Esophagus (tissue), 2 donors: ENCODE measurements around the gene TANGO6. TPM values are rescaled to one million over a fixed set of nuclear protein-coding genes. Genes with fewer than 3 reads are reported as not detected.
A peak's percentile ranks its signal among the peaks of the same experiment; 100 is the strongest.
"Not testable (repeated sequence)": the region's sequence is repeated elsewhere in the genome, so short reads cannot be mapped to it uniquely, and the experiment has no call there.

Experiments used
- H3K27ac ChIP-seq, 2 donors: one replicate each; pipeline ENCODE4 v1.5.1; 2013; ENCODE audit warnings: low read depth in 2 of 2, mild to moderate bottlenecking in 2 of 2, inconsistent platforms in 1 of 2, low read length in 1 of 2, moderate library complexity in 1 of 2
- H3K27me3 ChIP-seq, 2 donors: one replicate each; pipeline ENCODE4 v1.6.1; 2013; ENCODE audit warnings: low read length in 2 of 2, control low read depth in 1 of 2, mild to moderate bottlenecking in 1 of 2; ENCODE audit not compliant: insufficient read depth in 2 of 2, control insufficient read depth in 1 of 2
- H3K36me3 ChIP-seq, 2 donors: one replicate each; pipeline ENCODE4 v1.6.1; 2013; ENCODE audit warnings: low read length in 1 of 2; ENCODE audit not compliant: control insufficient read depth in 2 of 2, insufficient read depth in 2 of 2
- H3K4me1 ChIP-seq, 2 donors: one replicate each; pipeline ENCODE4 v1.6.1; 2013; ENCODE audit warnings: low read length in 1 of 2; ENCODE audit not compliant: control insufficient read depth in 2 of 2, insufficient read depth in 2 of 2
- H3K4me3 ChIP-seq, 2 donors: one replicate each; pipeline ENCODE4 v1.5.1; 2013; ENCODE audit warnings: low read length in 2 of 2, mild to moderate bottlenecking in 2 of 2, low read depth in 1 of 2, moderate library complexity in 1 of 2
- H3K9me3 ChIP-seq, 2 donors: one replicate each; pipeline ENCODE4 v1.6.1; 2013; ENCODE audit warnings: mild to moderate bottlenecking in 2 of 2, low read depth in 1 of 2, low read length in 1 of 2, moderate library complexity in 1 of 2; ENCODE audit not compliant: control insufficient read depth in 2 of 2, insufficient read depth in 1 of 2
- WGBS, 2 donors: extraction: QIAGEN DNeasy Blood & Tissue Kit; methylation state at CpG; one replicate each; pipeline ENCODE4 v1.1.7; 2013; 5-methylcytosine and 5-hydroxymethylcytosine counted together
- polyA plus RNA-seq, 2 donors: library from polyadenylated mRNA; stranded (reverse); fragments of 200-250 nt; gene quantifications; one replicate each; pipeline ENCODE4 v1.2.3, GENCODE V29; 2013
- donor health status: healthy with polysubstance abuse.
- donor health status: Bipolar disorder and iron deficiency.

Gene TANGO6
- polyA plus RNA-seq, 2 donors: 2.2 to 4.8 TPM

DNA sequence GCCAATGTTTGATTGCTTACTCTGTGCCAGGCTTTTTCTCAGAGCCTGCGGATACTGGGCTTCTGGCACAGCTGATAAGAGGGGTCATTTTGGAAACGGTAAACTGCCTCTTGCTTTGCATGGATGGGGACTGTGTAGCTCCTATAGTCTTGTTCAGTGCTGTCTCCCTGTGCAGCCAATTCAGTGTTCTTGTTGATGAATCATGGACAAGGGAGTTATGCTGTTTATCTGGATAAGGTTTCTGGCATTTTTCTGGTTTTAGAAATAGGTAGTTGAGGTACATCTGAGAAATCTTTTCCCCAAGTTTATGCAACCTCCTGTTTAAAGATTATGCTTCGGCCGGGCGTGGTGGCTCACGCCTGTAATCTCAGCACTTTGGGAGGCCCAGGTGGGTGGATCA lies 16.7 kb upstream of the TANGO6 start:
- Histone ChIP-seq H3K4me3 (no peak overlapping the region), H3K27ac (no peak overlapping the region), H3K27me3 (no peaks in the 10 kb centered on the region), H3K4me1 (no peaks in the 10 kb centered on the region), H3K9me3 (no peaks in the 10 kb centered on the region), H3K36me3 (peaks cover 0 to 6% of the 10 kb centered on the region in 2 donors)
- WGBS, 2 donors: 92% methylated on average over 6 of the region's 6 CpGs

DNA sequence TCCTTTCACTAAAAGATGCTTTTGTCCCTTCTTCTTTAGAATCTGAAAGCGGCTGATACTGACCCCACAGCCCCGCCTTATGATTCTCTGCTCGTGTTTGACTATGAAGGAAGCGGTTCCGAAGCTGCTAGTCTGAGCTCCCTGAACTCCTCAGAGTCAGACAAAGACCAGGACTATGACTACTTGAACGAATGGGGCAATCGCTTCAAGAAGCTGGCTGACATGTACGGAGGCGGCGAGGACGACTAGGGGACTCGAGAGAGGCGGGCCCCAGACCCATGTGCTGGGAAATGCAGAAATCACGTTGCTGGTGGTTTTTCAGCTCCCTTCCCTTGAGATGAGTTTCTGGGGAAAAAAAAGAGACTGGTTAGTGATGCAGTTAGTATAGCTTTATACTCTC lies 10.1 kb upstream of the TANGO6 start:
- Histone ChIP-seq H3K36me3 (peaks cover 0 to 4% of the 10 kb centered on the region in 2 donors), H3K4me3 (no peak overlapping the region), H3K27me3 (no peaks in the 10 kb centered on the region), H3K9me3 (no peaks in the 10 kb centered on the region), H3K4me1 (no peaks in the 10 kb centered on the region), H3K27ac (no peak overlapping the region)
- 89 to 93% methylated on average over 14 of the region's 14 CpGs for WGBS, 2 donors

DNA sequence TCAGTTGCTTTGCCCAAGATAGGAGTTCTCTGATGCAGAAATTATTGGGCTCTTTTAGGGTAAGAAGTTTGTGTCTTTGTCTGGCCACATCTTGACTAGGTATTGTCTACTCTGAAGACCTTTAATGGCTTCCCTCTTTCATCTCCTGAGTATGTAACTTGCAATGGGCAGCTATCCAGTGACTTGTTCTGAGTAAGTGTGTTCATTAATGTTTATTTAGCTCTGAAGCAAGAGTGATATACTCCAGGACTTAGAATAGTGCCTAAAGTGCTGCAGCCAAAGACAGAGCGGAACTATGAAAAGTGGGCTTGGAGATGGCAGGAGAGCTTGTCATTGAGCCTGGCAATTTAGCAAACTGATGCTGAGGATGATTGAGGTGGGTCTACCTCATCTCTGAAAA lies 8.8 kb upstream of the TANGO6 start:
- Histone ChIP-seq H3K27me3 (no peaks in the 10 kb centered on the region), H3K27ac (no peak overlapping the region), H3K36me3 (peaks cover 0 to 2% of the 10 kb centered on the region in 2 donors), H3K4me3 (no peak overlapping the region), H3K9me3 (no peaks in the 10 kb centered on the region), H3K4me1 (no peaks in the 10 kb centered on the region)
- WGBS, 2 donors: 90 to 96% methylated on average over 1 of the region's 1 CpG

DNA sequence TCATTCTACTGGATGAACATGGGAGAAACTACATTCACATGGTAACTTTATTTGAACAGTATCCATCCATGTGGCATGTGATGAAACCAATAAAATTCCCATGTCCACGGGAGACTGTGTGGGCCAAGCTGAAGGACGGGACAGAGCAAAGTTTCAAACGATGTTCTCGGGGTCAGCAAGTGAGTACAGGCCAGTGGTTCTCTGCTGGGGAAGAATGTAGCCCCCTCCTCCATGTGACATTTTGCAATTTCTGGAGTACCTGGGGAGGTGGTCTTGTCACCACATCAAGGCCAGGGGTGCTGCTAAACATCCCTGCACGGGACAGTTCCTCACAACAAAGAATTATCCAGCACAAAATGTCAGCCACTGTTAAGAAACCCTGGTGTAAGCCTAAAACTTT lies 7.4 kb upstream of the TANGO6 start:
- 84 to 90% methylated on average over 5 of the region's 5 CpGs for WGBS, 2 donors
- Histone ChIP-seq H3K36me3 (peaks cover 0 to 2% of the 10 kb centered on the region in 2 donors), H3K27me3 (no peaks in the 10 kb centered on the region), H3K9me3 (no peaks in the 10 kb centered on the region), H3K4me1 (no peaks in the 10 kb centered on the region), H3K27ac (no peak overlapping the region), H3K4me3 (no peak overlapping the region)

DNA sequence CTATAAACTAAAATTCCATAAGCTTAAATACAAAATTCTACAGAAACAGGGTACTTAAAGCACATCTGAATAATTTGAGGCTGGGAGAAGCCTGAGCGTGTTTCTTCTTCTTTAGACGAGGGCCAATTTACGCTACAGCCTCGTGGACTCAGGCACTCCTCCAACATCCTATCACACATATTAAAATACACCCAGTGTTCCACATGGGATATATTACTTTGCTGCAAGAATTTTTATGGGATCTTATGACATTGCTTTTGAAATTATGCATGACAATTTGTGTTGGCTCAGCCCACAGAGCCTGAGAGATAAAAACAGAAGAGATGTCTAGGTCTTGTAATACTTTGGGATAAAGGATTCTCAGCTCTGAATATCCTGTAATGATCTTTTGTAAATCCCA lies 3.5 kb upstream of the TANGO6 start:
- H3K27ac ChIP-seq: no peak overlapping the region
- 47 to 51% methylated on average over 4 of the region's 4 CpGs for WGBS, 2 donors
- no peak overlapping the region for H3K4me3 ChIP-seq
- H3K4me1 ChIP-seq: peaks cover 0 to 2% of the 10 kb centered on the region in 2 donors
- H3K9me3 ChIP-seq: no peaks in the 10 kb centered on the region
- H3K36me3 ChIP-seq: no peaks in the 10 kb centered on the region
- H3K27me3 ChIP-seq: no peaks in the 10 kb centered on the region

DNA sequence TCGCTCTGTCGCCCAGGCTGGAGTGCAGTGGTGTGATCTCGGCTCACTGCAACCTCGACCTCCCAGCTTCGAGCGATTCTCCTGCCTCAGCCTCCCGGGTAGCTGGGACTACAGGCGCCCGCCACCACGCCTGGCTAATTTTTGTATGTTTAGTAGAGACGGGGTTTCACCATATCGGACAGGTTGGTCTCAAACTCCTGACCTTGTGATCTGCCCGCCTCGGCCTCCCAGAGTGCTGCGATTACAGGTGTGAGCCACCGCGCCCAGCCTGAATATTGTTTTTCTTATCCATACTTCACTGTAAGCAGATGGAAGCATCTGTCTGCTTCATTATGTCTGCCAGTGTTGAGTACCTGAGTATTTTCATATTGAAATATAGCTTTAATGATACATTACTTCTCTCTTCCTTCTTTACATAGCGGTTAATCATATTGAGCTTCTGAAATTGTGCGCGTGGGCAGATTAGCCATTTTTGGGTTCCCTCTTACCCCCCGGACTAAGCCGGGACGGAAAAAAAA lies 308 bp upstream of the TANGO6 start:
- H3K27ac ChIP-seq: peak overlapping the region; percentile 66 to 72
- H3K27me3 ChIP-seq, H3K9me3 ChIP-seq, H3K36me3 ChIP-seq, H3K4me1 ChIP-seq: not testable (repeated sequence)
- peak overlapping the region; percentile 79 to 88 for H3K4me3 ChIP-seq
- WGBS, 2 donors: 52 to 55% methylated on average over 23 of the region's 23 CpGs

DNA sequence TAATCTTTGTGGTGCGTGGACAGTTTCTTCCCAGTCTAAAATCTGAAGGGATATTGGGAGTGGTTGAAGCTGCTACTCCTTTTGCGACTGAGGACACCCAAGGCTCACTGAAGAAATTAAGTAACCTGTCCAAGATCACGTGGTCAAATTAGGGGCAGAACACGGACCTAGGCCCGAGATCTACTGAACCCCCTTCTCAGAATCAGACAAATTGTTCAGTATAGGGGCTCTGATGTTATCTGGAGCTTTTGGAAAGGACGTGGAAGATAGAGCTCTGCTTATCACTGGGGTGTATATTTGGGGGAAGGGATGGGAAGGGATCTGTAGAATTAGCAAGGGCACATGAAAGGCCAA lies 857 bp downstream of the TANGO6 start:
- peaks cover 0 to 2% of the 10 kb centered on the region in 2 donors for H3K4me1 ChIP-seq
- peak overlapping the region in 1 of 2 donors; percentile 72 for H3K27ac ChIP-seq
- no peaks in the 10 kb centered on the region for H3K9me3 ChIP-seq
- no peaks in the 10 kb centered on the region for H3K36me3 ChIP-seq
- no peaks in the 10 kb centered on the region for H3K27me3 ChIP-seq
- 4 to 7% methylated on average over 6 of the region's 6 CpGs for WGBS, 2 donors
- peak overlapping the region; percentile 79 to 88 for H3K4me3 ChIP-seq

DNA sequence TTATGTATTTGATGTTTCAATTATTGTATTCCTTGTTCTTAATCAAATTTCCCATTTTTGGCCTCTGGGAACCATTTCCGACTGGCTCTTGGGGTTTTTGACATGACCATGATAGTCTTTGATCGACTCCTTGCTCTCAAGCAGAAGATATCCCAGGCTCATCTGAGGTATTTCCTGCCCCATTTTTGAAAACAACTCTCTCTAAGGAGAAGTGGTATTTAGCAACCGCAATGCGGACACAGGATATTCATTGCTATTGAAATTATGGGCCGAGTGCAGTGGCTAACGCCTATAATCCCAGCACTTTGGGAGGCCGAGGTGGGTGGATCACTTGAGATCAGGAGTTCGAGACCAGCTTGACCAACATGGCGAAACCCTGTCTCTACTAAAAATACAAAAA lies 5.5 kb downstream of the TANGO6 start:
- Histone ChIP-seq H3K27ac (no peak overlapping the region), H3K9me3 (no peaks in the 10 kb centered on the region), H3K36me3 (no peaks in the 10 kb centered on the region), H3K4me1 (no peaks in the 10 kb centered on the region), H3K4me3 (no peak overlapping the region), H3K27me3 (no peaks in the 10 kb centered on the region)
- WGBS, 2 donors: 87 to 92% methylated on average over 9 of the region's 9 CpGs

DNA sequence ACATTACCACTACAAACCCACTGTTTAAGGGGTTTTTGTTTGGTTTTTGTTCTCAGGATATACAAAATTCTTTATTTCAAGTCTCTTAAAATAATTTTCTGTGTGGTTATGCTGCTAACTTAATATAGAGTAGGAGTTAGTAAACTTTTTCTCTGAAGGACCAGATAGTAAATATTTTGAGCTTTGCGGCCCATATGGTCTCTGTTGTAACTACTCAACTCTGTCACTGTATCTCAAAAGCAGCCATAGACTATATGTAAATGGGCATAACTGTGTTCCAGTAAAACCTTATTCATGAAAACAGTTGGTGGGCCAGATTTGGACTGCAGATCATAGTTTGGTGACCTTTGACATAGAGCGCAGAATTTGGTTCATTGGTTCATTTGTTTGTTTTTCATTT lies 7.2 kb downstream of the TANGO6 start:
- 97% methylated on average over 2 of the region's 2 CpGs for WGBS, 2 donors
- H3K27me3 ChIP-seq: no peaks in the 10 kb centered on the region
- H3K36me3 ChIP-seq: no peaks in the 10 kb centered on the region

DNA sequence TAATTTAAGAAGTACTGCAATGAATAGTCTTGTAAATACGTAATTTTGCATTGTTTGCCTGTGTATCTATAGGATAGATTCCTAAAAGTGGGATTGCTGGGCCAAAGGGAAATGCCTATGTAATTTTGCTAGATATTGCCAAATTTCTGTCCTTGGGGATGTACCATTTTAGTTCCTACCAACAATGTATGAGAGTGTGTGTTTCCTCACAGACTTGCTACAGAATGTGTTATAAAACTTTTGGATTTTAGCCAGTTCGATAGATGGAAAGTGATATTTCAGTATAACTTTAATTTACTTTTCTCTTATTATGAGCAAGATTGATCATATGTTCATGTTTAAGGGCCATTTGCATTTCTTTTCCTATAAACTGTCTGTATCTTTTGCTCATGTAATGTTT lies 8.3 kb downstream of the TANGO6 start:
- WGBS, 2 donors: 83 to 89% methylated on average over 2 of the region's 2 CpGs
- Histone ChIP-seq H3K27me3 (no peaks in the 10 kb centered on the region), H3K4me3 (no peak overlapping the region), H3K36me3 (no peaks in the 10 kb centered on the region), H3K27ac (no peak overlapping the region), H3K9me3 (no peaks in the 10 kb centered on the region), H3K4me1 (no peaks in the 10 kb centered on the region)

More for the DNA sequence above, 7.2 kb downstream of the TANGO6 start:
- Histone ChIP-seq H3K4me3 (no peak overlapping the region), H3K4me1 (no peaks in the 10 kb centered on the region), H3K9me3 (no peaks in the 10 kb centered on the region), H3K27ac (no peak overlapping the region)
